Fibroblast of villous mesenchyme (primary cell): ENCODE results near the gene GAGE10. TPM values are rescaled to one million over a fixed set of nuclear protein-coding genes. Genes with fewer than 3 reads are reported as not detected.

Experiments
- DNase-seq: peaks from one replicate; pipeline ENCODE4 v3.0.0-alpha.2; 2010; ENCODE audit warnings: low read depth
- H3K4me3 ChIP-seq: 2 replicates; pipeline ENCODE4 v1.5.1; 2011; ENCODE audit warnings: low read depth, mild to moderate bottlenecking, low read length
- total RNA-seq: library from RNA; depleted of rRNA; stranded (reverse); fragments of >200 nt; gene quantifications from 2 replicates; pipeline ENCODE4 v1.2.3, GENCODE V29; 2012
- TF ChIP-seq, protein P1 (sequence below): IDR thresholded peaks from 2 replicates; pipeline ENCODE4 v1.5.1; 2012; ENCODE audit warnings: low read depth, mild to moderate bottlenecking, low read length; ENCODE audit not compliant: insufficient read depth

GAGE10 gene, protein sequence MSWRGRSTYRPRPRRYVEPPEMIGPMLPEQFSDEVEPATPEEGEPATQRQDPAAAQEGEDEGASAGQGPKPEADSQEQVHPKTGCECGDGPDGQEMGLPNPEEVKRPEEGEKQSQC
- not detected in 2 replicates for total RNA-seq

DNA sequence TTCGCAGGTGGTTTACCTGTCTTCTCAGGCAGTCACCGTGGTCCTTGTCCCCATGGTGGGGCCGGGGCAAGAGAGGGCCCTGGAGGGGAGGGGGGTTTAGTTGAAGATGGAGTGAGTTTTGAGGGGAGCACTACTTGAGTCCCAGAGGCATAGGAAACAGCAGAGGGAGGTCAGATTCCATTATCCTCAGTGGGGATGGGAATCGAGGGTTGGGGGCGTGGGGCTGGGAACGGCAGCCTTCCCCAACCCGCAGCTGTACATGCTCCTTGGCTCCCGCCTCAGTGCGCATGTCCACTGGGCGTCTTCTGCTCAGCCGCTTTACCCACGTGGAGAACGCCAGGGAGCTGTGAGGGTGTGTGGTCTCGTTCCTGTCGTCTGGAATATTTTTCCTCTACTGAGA is at the start of gene GAGE10:
Gene GAGE10 (plus strand): TSS at position 301 of the 400 bp plus-strand sequence. CDS start 1,214 bp downstream, outside the sequence.
- H3K4me3 ChIP-seq = no peak within 1 kb of the TSS
- TF ChIP-seq, protein P1, sequence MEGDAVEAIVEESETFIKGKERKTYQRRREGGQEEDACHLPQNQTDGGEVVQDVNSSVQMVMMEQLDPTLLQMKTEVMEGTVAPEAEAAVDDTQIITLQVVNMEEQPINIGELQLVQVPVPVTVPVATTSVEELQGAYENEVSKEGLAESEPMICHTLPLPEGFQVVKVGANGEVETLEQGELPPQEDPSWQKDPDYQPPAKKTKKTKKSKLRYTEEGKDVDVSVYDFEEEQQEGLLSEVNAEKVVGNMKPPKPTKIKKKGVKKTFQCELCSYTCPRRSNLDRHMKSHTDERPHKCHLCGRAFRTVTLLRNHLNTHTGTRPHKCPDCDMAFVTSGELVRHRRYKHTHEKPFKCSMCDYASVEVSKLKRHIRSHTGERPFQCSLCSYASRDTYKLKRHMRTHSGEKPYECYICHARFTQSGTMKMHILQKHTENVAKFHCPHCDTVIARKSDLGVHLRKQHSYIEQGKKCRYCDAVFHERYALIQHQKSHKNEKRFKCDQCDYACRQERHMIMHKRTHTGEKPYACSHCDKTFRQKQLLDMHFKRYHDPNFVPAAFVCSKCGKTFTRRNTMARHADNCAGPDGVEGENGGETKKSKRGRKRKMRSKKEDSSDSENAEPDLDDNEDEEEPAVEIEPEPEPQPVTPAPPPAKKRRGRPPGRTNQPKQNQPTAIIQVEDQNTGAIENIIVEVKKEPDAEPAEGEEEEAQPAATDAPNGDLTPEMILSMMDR = no peak
- no peak for DNase-seq

DNA sequence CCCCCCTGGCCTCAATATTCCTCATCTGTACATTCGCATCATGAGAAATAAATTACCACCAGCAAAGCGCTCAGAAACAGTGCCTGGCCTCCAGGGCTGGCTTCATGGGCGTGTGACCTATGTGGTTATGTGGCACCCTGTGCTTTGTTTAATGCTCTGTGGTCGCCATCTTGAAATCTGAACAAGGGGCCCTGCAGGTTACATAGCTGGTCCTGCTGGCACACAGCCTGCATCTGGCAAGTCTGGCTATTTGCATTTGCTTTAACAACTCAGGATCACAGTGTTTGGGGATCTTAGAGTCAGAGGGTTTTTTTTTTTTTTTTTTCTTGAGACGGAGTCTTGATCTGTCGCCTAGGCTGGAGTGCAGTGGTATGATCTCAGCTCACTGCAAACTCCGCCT is 48.8 kb upstream of the GAGE10 start:
- no peak for DNase-seq
- TF ChIP-seq, protein P1 = no peak
- H3K4me3 ChIP-seq = no peak overlapping the region

DNA sequence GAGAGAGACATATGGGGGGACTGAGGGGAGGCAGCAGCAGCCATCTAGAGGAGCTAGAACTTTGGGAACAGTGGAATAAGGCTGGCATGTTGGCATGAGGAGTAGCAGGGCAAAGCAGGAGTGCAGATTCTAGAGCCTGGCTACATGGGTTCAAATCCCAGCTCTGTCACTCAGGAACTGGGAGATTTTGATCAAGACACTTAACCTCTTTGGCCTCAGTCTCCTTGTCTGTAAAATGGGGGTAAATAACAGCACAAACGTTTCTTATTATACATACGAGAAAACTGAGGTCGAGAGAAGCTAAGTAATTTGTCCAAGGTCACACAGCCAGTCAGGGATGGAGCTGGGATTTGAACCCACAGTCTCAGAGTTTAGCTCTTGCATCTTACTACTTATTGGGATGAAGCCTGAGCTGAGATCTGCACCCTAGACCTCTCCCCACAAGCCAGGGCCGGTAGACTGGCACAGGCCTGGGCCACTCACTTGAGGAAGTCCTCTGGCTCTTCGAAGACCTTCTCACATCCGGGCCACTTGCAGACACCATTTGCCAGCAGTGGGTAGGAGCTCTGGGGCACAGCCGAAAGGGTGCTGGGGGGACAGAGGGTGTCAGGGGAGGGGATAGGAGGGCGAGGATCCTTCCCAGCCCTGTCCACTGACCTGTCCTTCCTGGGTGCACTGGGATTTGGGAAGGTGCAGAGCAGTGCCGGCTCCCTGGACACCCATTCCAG is 47.0 kb upstream of the GAGE10 start:
- no peak overlapping the region for H3K4me3 ChIP-seq
- TF ChIP-seq, protein P1 = no peak
- no peak for DNase-seq

DNA sequence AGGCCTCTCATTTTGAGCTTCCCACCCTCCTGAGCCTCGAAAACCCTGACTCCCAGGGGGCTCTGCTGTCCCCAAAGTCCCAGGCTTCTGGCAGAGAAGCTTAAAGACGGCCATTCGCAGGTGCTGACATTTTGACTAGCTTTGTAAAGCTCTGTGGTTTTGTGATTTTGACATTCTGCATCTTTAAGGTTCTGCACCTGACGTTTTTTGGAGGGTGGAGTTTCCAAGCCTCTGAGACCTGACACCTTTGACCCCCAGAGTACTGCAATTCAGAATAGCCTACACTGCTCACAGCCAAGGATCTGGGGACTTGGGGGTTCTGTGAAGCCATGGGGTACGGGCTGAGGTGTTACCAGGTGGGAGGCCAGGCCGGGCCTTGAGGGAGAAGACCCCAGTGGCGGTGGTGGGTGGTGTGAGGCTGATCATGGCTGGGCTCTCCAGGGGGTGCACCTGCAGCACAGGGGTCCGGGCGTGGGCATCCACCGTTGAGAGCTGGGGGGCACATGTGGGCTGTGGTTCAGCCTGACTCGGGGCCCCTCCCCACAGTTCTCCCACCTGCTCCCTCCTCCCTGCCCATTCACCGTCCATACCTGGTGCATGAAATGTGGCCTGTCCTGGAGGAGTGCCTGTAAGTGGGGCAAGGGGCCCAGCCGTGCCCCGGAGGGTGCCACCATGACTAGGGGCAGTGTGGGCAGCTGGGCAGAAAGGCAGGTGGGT is 46.2 kb upstream of the GAGE10 start:
- no peak for DNase-seq
- no peak overlapping the region for H3K4me3 ChIP-seq
- TF ChIP-seq, protein P1 = no peak

DNA sequence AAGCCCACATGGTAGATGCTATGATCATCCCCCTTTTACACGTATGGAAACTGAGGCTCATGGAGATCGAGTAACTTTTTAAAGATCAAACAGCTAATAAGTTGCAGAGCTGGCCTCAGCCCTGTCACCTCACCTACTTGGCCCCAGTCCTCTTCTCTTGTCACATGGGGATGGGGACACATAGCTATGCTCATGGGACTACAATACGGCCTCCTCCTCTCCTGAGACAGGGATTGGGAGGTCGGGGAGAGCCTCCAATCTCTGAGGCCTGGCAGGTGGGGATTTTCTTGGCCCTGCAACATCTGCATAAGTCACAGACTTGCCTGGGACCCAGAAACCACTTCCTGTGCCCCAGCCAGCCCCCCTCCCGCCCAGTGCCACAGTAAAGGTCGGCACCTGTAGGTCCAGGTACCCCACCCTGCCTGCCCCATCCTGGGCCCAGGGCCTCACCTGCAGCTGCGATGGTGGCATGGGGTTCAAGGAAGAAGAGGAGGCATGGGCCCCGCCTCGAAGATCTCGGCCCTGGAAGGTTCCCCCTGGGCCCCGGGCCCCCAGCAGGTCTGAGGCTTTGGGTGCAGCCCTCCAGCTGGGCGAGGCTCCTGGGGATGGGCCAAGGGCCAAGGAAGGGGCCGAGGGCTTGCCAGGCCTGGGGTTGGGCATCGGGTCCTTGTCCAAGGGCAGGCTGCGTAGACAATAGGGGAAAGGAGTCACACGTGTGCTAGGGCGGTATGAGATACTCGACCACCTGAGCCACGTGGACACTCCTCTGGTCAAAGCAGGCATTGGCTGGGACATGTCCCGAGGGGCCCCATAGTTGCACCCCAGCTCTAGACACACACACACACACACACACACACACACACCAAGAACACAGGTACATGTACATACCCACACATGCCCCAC is 45.3 kb upstream of the GAGE10 start:
- DNase-seq = no peak

DNA sequence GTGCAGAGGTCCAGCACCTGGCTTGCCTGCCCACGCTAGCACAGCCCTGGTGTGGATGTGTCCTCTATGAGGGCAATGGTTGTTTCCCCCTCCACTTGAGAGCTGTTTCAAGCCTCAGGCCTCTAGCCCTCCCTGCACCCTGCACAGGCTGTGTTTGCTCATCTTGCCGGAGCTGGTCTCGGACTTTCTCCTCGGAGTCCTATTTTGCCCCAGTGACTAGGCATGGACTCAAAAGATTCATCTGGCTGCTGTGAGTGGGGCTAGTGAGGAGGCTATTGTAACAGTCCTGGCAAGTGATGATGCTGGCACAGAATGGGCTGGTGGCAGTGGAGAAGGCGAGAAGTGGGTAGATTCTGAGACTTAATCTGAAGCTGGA is 44.7 kb upstream of the GAGE10 start:
- DNase-seq = no peak
- TF ChIP-seq, protein P1 = no peak
- no peak overlapping the region for H3K4me3 ChIP-seq

More for the DNA sequence above, 45.3 kb upstream of the GAGE10 start:
- H3K4me3 ChIP-seq = no peak overlapping the region
- TF ChIP-seq, protein P1 = no peak
